ENCODE results near the gene INTS3.

GRCh38 chr1:153786038-153786790 lies 58.4 kb downstream of the INTS3 start:
- no peak for TF ChIP-seq CTCF (IDR thresholded peaks at IDR 0.05)
- no peak for TF ChIP-seq POLR2A (IDR thresholded peaks at IDR 0.05)
